Transverse colon (tissue), 4 donors: ENCODE results near the gene CD52.

Source experiments
- CTCF ChIP-seq, 5 experiments: fragments of 200-600 bp in 3 of 5; fragments of 450-650 bp in 2 of 5; sonication (generic) in 3 of 5; IDR thresholded peaks; 1 replicate in 2 of 5; 2 replicates in 3 of 5; pipeline ENCODE4 v1.5.1; 2016 to 2017; ENCODE audit warnings: antibody characterized with exemption in 5 of 5, inconsistent platforms in 3 of 5, mild to moderate bottlenecking in 2 of 5, moderate library complexity in 1 of 5
- EP300 ChIP-seq: sonication (generic); formaldehyde crosslinking; IDR thresholded peaks from one replicate; pipeline ENCODE4 v1.6.1; 2017; ENCODE audit warnings: antibody characterized with exemption, low read depth
- POLR2AphosphoS5 ChIP-seq, 3 donors: sonication (generic); formaldehyde crosslinking; IDR thresholded peaks; one replicate each; pipeline ENCODE4 v1.6.1; 2016; ENCODE audit warnings: antibody characterized with exemption in 3 of 3

GRCh38 chr1:26368486-26368885 lies 50.7 kb downstream of the CD52 start:
- TF ChIP-seq CTCF (IDR thresholded peaks at IDR 0.05) (no peak), POLR2AphosphoS5 (IDR thresholded peaks at IDR 0.05) (no peak), EP300 (no peak)
